Neural cell (in vitro differentiated cells): ENCODE measurements around the gene NRF1. TPM values are rescaled to one million over a fixed set of nuclear protein-coding genes. Genes with fewer than 3 reads are reported as not detected.

Experiments used
- H2AFZ ChIP-seq: fragments of 200-600, 300-800 bp; sonication (generic), shearing (Covaris generic); 2 replicates; pipeline ENCODE4 v1.6.0; 2014; ENCODE audit warnings: low read depth, mild to moderate bottlenecking, antibody characterized with exemption, low read length, moderate library complexity
- H3F3A ChIP-seq: fragments of 200-600 bp; shearing (Covaris generic); 2 replicates; pipeline ENCODE4 v1.6.1; 2016; ENCODE audit warnings: mild to moderate bottlenecking, moderate library complexity, mixed read lengths, antibody characterized with exemption, low read length; ENCODE audit not compliant: insufficient read depth, poor library complexity, severe bottlenecking
- H3K27ac ChIP-seq: fragments of 200-600, 300-800 bp; sonication (generic), shearing (Covaris generic); 2 replicates; pipeline ENCODE4 v1.5.1; 2014; ENCODE audit warnings: mild to moderate bottlenecking, low read length, moderate library complexity
- H3K27me3 ChIP-seq: fragments of 300-800, 200-600 bp; sonication (generic), shearing (Covaris generic); 2 replicates; pipeline ENCODE4 v1.6.0; 2014; ENCODE audit warnings: mild to moderate bottlenecking, low read depth, low read length, moderate library complexity; ENCODE audit not compliant: insufficient read depth
- H3K36me3 ChIP-seq: fragments of 300-800, 200-600 bp; sonication (generic), shearing (Covaris generic); 2 replicates; pipeline ENCODE4 v1.5.1; 2014; ENCODE audit warnings: mild to moderate bottlenecking, antibody characterized with exemption, low read length, moderate library complexity; ENCODE audit not compliant: insufficient read depth
- H3K4me2 ChIP-seq: fragments of 300-800, 200-600 bp; sonication (generic), shearing (Covaris generic); 2 replicates; pipeline ENCODE4 v1.6.0; 2014; ENCODE audit warnings: mild to moderate bottlenecking, low read length
- H3K4me3 ChIP-seq: fragments of 300-800, 200-600 bp; sonication (generic), shearing (Covaris generic); 2 replicates; pipeline ENCODE4 v1.5.1; 2014; ENCODE audit warnings: mild to moderate bottlenecking, low read length, moderate library complexity
- H3K79me2 ChIP-seq: fragments of 200-600 bp; shearing (Covaris generic); replicated peaks from 2 replicates; pipeline ENCODE4 v1.6.0; 2014; ENCODE audit warnings: mild to moderate bottlenecking, low read length, moderate library complexity; ENCODE audit not compliant: insufficient read depth
- H3K9ac ChIP-seq: fragments of 300-800, 200-600 bp; sonication (generic), shearing (Covaris generic); 2 replicates; pipeline ENCODE4 v1.6.1; 2016; ENCODE audit warnings: mild to moderate bottlenecking, low read length, mixed read lengths
- H3K9me2 ChIP-seq: fragments of 200-600 bp; shearing (Covaris generic); 2 replicates; pipeline ENCODE4 v1.6.1; 2016; ENCODE audit warnings: mild to moderate bottlenecking, low read length, mixed read lengths; ENCODE audit not compliant: insufficient read depth
- H3K9me3 ChIP-seq: fragments of 200-600, 300-800 bp; sonication (generic), shearing (Covaris generic); 2 replicates; pipeline ENCODE4 v1.6.1; 2016; ENCODE audit warnings: mild to moderate bottlenecking, mixed run types, low read length, moderate library complexity, mixed read lengths
- H4K20me1 ChIP-seq: fragments of 200-600 bp; shearing (Covaris generic); 2 replicates; pipeline ENCODE4 v1.6.1; 2016; ENCODE audit warnings: mild to moderate bottlenecking, mixed run types; ENCODE audit not compliant: insufficient read depth
- CTCF ChIP-seq: fragments of 450-650 bp; IDR thresholded peaks from 2 replicates; pipeline ENCODE4 v1.5.1; 2014; ENCODE audit warnings: antibody characterized with exemption, mild to moderate bottlenecking, moderate library complexity; ENCODE audit not compliant: poor library complexity, severe bottlenecking
- EP300 ChIP-seq: fragments of 450-650 bp; conservative IDR thresholded peaks from 2 replicates; pipeline ENCODE4 v1.6.1; 2014; ENCODE audit warnings: antibody characterized with exemption, mild to moderate bottlenecking, moderate library complexity; ENCODE audit not compliant: poor library complexity, severe bottlenecking
- EZH2 ChIP-seq: fragments of 200-600, 300-800 bp; shearing (Covaris generic), sonication (generic); IDR thresholded peaks from 2 replicates; pipeline ENCODE4 v1.6.1; 2014; ENCODE audit warnings: antibody characterized with exemption, low read length, borderline replicate concordance, mild to moderate bottlenecking; ENCODE audit not compliant: insufficient read depth, poor library complexity, severe bottlenecking
- MXI1 ChIP-seq: fragments of 450-650 bp; conservative IDR thresholded peaks from 2 replicates; pipeline ENCODE4 v1.6.1; 2014; ENCODE audit warnings: antibody characterized with exemption, mild to moderate bottlenecking; ENCODE audit not compliant: poor library complexity, severe bottlenecking
- POLR2AphosphoS5 ChIP-seq: IDR thresholded peaks from 2 replicates; pipeline ENCODE4 v1.6.1; 2012
- RAD21 ChIP-seq: fragments of 450-650 bp; conservative IDR thresholded peaks from 2 replicates; pipeline ENCODE4 v1.6.1; 2014; ENCODE audit warnings: antibody characterized with exemption, mild to moderate bottlenecking, moderate library complexity
- SMC3 ChIP-seq: fragments of 450-650 bp; conservative IDR thresholded peaks from 2 replicates; pipeline ENCODE4 v1.6.1; 2014; ENCODE audit warnings: antibody characterized with exemption, mild to moderate bottlenecking, moderate library complexity; ENCODE audit not compliant: poor library complexity
- TAF1 ChIP-seq: IDR thresholded peaks from 2 replicates; pipeline ENCODE4 v1.6.1; 2012; ENCODE audit warnings: low read depth
- polyA plus RNA-seq: library from polyadenylated mRNA; depleted of rRNA; stranded (reverse); fragments of >200 nt; gene quantifications from 2 replicates; pipeline ENCODE4 v1.2.3, GENCODE V29; 2014
- TF ChIP-seq, protein P1 (sequence below): IDR thresholded peaks from 2 replicates; pipeline ENCODE4 v1.6.1; 2012; ENCODE audit warnings: borderline replicate concordance

Gene NRF1
- polyA plus RNA-seq, 1 donor from 2014 or later = 13.2 TPM

GRCh38 chr7:129742256-129742655 is 130.7 kb downstream of the NRF1 start:
- TF ChIP-seq EZH2 (no peak), EP300 (no peak), CTCF (no peak), MXI1 (no peak), TAF1 (no peak), RAD21 (no peak), POLR2AphosphoS5 (no peak), SMC3 (no peak)
- Histone ChIP-seq H4K20me1 (no peaks in the 10 kb centered on the region), H2AFZ (no peak overlapping the region), H3K9ac (no peak overlapping the region), H3K79me2 (no peaks in the 10 kb centered on the region), H3K36me3 (no peaks in the 10 kb centered on the region), H3K9me2 (no peaks in the 10 kb centered on the region), H3K9me3 (no peaks in the 10 kb centered on the region), H3K4me2 (no peak overlapping the region), H3K4me3 (no peak overlapping the region), H3K27ac (no peak overlapping the region), H3K27me3 (no peaks in the 10 kb centered on the region), H3F3A (no peaks in the 10 kb centered on the region)

GRCh38 chr7:129746857-129747529 is 135.5 kb downstream of the NRF1 start:
- no peak for TF ChIP-seq POLR2AphosphoS5
- no peak for TF ChIP-seq CTCF
- no peak for TF ChIP-seq SMC3
- TF ChIP-seq MXI1 = no peak
- no peak for TF ChIP-seq EZH2
- TF ChIP-seq TAF1 = no peak
- TF ChIP-seq RAD21 = no peak
- no peak for TF ChIP-seq EP300
- TF ChIP-seq, protein P1, sequence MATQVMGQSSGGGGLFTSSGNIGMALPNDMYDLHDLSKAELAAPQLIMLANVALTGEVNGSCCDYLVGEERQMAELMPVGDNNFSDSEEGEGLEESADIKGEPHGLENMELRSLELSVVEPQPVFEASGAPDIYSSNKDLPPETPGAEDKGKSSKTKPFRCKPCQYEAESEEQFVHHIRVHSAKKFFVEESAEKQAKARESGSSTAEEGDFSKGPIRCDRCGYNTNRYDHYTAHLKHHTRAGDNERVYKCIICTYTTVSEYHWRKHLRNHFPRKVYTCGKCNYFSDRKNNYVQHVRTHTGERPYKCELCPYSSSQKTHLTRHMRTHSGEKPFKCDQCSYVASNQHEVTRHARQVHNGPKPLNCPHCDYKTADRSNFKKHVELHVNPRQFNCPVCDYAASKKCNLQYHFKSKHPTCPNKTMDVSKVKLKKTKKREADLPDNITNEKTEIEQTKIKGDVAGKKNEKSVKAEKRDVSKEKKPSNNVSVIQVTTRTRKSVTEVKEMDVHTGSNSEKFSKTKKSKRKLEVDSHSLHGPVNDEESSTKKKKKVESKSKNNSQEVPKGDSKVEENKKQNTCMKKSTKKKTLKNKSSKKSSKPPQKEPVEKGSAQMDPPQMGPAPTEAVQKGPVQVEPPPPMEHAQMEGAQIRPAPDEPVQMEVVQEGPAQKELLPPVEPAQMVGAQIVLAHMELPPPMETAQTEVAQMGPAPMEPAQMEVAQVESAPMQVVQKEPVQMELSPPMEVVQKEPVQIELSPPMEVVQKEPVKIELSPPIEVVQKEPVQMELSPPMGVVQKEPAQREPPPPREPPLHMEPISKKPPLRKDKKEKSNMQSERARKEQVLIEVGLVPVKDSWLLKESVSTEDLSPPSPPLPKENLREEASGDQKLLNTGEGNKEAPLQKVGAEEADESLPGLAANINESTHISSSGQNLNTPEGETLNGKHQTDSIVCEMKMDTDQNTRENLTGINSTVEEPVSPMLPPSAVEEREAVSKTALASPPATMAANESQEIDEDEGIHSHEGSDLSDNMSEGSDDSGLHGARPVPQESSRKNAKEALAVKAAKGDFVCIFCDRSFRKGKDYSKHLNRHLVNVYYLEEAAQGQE = no peak
- no peaks in the 10 kb centered on the region for H3K27me3 ChIP-seq
- no peaks in the 10 kb centered on the region for H3K9me2 ChIP-seq
- H3K4me2 ChIP-seq = no peak overlapping the region
- no peak overlapping the region for H3K27ac ChIP-seq
- H3F3A ChIP-seq = no peaks in the 10 kb centered on the region
- no peaks in the 10 kb centered on the region for H3K9me3 ChIP-seq
- no peaks in the 10 kb centered on the region for H3K79me2 ChIP-seq
- no peaks in the 10 kb centered on the region for H3K36me3 ChIP-seq
- H4K20me1 ChIP-seq = no peaks in the 10 kb centered on the region
- no peak overlapping the region for H2AFZ ChIP-seq
- no peak overlapping the region for H3K4me3 ChIP-seq
- no peak overlapping the region for H3K9ac ChIP-seq
